HG03135 (cell line): ENCODE data around the gene GRM2.

Experiments used
- ATAC-seq: cut with Tn5 transposase; IDR thresholded peaks from one replicate; pipeline ENCODE4 v1.9.1; 2021; ENCODE audit warnings: mild to moderate bottlenecking, moderate library complexity; ENCODE audit not compliant: unreplicated experiment

The GRM2 gene

DNA sequence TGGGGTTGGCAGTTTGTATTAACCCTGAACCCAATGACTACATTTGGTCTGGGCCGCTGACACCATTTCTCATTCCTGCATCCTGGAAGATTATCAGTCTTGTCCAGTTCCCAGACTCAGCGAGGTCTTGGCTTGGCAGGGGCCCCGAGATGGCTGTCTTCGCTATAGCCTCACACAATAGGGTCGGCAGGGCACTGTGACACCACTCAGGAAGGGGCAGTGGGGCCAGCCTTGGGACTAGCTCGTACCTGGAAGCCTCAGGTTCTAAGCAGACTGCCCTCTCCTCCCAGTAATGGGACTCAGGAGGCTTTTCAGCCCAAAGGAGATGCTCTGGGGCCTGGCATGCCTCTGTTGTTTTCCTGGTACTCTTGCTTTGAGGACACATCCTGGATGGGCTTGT is 26.7 kb upstream of the GRM2 start:
- no peak for ATAC-seq

DNA sequence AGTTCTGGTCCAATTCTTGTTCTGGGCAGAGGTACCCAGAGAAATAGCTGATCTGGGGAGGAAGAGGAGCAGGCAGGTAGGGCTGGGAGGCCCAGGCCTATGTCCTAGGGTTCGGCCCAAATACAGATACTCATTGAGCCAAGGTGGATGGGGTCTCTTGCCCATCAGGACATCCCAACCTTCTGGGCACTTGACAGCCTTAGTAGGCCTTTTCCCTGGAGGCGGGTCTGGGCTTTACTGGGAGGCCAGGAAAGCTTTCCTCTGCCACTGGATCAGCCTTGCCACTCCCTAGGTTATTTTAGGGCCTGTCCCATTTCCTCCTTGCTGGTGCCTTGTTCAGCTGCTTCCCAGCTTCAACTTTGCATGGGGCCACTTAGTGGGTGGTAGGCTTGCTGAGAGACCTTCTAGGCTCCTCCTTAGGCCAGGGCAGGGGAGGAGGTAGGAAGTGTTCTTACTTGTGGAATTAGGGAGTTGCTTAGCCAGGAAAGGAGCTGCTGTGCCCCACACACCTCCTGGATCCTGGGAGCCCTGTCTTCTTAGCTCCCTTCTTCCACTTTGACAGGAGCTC is 26.1 kb upstream of the GRM2 start:
- ATAC-seq, result no peak

DNA sequence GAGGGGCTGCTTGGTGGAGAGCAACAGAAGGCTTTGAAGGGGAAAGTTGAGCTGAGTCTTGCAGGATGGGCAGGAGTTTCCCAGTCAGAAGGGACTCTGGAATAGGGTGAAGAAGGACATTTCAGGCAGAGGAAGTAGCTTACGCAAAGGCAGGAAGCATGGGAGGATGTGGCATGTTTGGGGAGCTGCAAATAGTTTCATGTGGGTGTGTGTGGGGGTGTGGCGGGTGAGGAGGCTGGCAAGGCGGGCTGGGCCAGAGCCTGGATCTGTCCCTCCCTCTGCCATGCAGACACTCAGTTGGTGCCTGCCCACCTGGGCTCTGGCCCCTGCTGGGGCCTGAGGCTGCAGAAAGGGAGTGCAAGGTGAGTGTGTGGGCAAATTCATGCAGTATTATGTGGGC is 25.4 kb upstream of the GRM2 start:
- ATAC-seq, result no peak

DNA sequence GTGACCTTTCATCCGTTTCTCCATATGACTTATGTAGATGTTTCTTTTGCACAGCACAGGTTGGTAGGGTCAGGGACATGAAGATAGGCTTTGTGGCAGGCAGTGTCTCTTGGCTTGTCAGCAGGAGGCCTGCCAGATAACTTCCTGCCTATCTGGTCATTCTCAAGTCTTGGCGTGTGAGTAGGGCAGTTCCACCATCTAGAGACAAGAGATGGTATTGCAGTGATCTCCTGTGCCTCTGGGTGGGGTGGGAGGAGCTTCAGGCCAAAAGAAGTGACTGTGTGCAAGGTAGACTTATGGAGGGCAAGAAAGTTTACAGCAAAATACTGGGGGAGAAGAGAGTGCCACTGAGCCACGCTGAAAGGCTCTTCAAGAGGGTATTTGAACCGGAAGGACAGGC is 24.8 kb upstream of the GRM2 start:
- peak; percentile 76 for ATAC-seq

DNA sequence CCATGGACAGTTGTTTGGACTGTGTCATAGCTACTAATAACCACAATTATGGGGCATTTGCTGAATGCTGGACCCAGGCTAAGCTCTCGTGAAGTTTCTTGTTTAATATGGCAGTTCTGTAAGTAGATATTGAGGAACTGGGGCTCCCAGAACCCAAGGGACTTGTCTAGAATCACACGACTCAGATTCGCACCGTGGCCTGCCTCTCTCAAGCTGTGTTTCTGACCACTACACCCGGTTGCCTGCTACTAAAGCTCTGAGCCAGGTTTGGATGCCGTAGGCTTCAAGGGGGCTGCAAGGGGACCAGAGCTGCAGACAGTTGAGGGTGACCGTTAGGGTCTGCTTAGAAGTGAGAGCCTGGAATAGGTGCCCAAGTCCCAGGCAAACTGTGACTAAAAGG is 24.3 kb upstream of the GRM2 start:
- ATAC-seq, result no peak

DNA sequence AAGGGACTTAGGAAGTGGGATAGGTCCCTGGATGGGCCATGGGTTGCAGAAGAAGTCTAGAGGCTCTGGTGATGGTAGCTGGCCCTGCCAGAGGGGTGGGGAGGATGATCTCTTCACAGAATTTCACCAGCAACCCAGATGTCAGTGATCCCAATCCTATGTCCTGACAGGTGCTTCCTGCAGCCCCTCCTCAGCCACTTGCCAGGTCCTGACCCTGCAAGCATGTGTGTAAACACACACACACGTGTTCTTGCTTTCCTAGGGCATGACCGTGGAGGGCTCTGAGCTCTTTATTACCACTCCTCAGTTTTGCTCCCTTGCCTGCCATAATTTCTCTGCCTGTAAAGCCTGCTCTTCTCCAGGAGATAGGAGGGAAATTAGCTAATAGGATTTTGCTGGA is 23.3 kb upstream of the GRM2 start:
- no peak for ATAC-seq

DNA sequence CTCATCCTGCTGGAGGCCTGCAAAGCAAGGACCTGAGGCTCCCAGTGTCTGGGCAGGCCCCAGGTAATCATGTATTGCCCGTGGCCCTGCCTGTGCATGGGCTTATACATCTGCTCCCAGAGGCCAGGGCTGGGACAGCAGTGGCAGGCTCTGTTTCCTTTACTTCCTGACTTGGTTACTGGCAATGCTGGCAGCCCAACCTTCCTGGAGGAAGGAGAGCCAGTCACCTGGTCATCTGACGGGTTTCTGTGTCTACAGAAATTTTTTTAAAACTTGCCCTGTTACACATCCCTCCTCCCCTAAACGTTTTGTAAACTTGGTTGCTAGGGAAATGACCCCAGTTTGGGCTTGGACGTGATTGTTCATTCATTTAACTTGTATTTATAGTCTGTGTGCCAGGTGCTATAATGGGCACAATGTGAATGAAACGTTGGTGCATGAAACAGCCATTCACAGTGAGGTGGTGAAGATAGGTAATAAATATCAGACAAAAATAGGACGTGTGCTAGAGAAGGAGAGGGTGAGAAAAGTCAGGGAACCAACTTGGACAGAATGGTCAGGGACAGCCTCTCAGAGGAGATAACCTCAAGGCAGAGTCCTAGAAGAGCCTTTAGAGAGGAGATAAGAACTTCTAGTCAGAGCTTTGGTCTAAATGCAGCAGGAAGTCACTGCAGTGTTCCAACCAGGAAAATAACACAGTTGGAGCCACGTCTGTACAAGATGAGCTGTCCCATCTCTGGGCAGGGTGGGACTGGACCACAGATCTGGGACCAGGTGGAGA is 21.7 kb upstream of the GRM2 start:
- no peak for ATAC-seq

DNA sequence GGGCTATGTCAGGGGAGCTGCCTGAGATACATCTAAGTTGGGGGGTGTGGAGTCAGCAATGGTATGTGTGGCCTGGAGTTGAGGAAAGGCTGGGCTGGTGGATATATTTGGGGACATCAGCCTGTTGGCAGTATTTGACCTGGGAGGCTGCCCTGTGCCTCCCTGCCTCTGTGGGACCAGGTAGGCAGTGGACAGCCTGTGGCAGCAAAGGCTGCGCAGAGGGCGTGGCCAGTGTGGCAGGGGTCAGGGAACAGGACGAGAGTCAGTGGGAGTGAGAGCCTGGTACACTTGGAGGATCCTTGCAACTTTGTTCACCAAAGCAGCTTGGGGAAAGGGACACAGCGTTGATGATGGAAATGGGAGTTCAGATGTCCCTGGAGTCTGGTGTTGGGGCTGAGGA is 20.8 kb upstream of the GRM2 start:
- ATAC-seq, result no peak

DNA sequence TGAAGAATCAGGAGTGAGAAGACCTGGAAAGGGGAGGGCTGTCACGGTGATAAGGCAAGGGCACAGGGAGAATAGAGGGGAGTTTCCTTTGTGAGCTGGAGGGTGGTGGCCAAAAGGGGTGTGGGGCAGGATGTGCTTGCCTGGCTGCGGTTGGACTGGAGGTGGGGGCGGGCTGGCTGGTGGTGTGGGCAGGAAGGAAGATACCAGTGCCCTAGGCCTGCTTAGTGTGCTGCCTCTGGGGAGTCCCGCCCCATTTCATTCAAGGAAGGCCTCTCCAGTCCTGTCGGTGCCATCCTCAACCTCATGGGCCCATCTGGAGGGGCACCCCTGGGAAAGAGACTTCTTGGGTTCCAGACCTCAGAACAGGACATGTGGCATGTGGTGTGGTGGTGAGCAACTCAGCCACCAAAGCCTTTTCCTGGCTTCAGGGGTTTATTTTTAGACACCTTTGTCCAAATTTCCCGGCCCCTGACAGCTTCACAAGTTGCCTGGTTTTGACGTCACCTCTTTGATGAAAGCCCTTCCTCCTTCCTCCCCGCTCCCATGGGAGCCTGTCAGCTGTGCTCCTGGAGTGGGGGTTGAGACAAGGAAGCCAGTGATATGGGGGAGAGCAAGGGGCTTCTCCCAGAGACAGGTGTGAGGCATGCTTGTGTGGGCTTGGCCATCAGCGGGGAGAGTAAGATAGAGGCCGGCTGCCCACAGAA is 20.2 kb upstream of the GRM2 start:
- no peak for ATAC-seq

DNA sequence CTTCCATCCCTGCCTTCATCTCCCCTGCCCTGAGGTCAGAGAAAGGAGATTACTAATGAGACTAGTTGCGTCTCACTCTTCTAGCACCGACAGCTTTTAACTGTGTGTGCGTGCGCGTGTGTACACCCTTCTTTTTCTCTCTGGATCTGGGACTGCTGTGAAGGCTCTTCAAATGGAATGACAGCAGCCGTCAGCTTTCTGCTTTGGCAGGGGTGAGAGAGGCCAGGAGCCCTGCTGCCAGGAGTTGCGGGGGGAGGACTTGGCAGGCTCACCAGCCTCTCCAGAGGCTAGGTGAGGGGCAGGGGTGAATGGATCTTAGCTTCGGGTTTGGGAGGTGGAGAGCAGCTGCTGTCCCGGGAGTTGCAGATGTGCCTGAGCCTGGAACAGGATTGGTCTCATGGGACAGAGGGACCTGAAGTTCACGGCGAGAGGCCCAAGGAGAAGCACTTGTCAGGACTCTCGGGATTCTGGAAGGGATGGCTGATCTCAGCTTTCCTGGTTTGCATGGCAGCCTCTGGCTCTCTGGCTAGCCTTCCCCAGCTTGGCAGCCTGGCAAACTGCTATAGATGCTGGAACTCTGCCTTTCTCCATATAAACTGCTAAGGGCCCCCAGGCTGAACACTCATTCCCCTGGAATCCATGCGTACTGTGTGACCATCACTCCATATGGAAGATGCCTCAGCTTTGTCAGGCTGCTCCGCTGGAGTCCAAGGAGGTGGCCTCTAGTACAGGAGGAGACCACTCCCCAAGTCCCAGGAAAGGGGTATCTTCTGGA is 19.2 kb upstream of the GRM2 start:
- ATAC-seq, result no peak

DNA sequence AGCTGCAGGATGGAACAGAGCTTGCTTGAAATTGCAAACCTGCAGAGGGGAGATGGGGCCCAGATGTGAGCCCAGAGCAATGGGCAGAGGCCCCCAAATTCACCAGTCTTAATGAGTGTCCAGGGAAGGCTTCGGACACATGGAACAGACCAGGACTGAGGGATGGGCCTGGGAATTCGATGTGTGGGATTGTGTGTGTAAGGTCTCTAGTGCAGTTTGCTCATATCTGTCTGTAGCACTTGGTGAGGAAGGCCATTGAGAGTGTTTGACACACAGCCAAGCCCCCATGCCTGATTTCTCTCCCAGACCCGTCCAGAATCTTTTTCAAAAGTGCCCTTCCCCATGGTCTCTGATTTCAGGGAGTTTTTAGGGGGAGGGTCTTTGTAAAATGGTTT is 18.7 kb upstream of the GRM2 start:
- no peak for ATAC-seq

DNA sequence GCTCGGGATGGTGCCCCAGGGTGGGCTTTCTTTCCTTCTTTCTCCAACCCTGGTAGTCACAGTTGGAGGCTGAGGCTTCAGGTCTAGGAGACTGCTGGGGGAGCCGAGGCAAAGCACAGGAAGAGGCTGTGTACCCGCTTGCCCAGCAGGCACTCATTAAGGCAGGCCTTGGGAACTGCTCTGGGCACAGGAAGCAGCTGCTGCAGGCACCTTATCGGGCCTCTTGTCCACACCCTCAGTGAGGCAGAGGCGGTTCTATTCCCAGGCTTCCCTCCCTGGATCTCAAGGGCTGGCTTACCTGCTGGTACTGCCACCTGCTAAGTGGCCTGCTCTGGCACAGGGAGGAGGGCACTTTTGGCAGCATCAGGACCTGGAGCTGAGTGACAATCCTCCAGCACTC is 15.8 kb upstream of the GRM2 start:
- ATAC-seq, result no peak

DNA sequence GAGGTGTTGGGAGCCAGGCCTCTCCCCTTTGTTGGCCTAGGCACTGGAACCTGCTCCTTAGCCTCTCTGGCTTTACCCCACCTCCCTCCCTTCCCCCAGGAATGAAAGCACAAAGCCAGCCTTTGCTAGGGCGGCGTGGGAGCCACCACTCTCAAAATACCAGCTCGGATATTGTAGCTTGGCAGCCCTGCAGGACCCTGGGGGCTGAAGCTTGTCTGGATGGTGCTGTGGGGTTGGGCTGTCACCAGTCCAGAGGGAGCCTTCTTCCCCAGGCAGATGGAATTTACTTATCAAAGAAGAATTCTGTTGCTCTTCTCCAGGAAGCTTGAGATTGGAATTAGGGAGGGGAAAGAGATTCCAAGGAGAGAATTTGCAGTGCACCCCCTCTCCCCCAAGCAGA is 14.9 kb upstream of the GRM2 start:
- no peak for ATAC-seq

DNA sequence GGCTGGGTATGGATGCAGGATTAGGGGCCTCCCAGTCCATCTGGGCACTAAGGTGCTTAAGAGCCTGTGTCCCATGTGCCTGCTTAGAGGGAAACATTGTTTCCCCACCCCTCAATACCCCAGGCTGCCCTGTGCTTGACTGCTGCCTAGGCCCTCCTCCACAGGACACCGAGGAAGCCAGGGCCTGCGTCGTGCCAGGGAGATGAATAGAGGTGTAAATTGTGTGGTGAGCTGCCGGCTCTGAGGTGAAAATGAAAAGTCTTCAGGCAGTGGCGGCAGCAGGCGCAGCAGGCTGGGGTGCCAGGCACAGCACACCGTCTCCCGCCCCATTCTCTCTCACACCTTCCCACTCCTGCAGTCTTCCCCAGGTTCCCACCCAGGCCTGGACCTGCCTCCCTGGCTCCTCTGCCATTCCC is 13.9 kb upstream of the GRM2 start:
- ATAC-seq, result no peak

DNA sequence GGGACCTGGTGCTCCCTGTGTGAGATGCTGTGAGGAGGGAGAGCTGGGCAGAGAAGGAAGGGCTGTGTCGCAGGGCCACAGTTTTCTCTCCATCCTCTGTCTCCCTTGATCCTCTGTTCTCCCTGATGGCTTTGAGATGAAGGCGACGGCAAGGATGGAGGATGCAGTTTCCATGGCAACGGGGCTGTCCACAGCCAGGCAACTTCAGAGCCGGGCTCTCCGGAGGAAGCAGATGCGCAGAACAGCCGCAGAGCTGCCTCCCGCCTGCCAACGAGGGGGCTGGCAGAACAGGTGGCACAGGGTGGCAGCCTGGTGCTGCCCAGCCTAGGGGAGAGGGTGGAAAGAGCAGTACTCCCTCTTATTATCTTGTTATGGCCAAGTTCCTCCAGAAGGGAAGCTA is 9.9 kb upstream of the GRM2 start:
- ATAC-seq, result no peak

DNA sequence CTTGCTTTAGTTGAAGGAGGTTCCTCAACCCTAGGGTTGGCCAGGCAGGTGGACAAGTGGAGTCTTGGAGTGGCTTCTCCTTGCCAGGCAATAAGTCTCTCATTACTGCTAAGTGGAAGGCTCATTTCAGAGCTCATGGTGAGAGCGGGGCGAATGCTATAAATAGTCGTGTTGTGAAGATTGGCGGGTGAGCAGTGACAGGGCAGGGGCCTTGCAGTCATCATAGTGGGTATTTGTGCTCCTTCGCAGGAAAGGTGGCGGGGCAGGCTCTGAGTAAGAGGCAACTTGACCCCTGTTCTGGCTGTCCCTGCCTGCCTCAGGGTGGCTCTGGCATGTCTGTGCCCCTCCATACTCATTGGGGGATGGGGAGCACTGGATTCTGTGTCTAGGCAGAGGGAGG is 8.7 kb upstream of the GRM2 start:
- ATAC-seq, result no peak

DNA sequence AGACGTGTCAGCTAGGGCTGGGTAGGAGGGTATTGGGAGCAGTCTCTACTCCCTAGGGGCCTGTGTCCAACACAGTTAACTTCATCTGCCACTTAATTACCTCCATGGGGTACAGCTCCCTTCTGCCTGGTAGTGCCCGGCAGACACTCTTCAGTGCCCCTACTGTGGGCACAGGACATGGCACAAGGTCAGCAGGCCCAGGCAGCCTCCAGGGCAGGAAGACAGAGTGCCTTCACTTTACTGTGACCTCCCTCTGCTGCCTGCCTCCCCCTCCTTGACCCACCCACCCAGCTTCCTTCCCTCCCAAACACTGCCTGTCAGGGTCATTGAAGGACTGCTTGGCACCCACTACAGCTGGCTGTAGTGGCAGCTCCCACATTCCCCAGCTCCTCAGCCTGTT is 6.5 kb upstream of the GRM2 start:
- ATAC-seq, result no peak

DNA sequence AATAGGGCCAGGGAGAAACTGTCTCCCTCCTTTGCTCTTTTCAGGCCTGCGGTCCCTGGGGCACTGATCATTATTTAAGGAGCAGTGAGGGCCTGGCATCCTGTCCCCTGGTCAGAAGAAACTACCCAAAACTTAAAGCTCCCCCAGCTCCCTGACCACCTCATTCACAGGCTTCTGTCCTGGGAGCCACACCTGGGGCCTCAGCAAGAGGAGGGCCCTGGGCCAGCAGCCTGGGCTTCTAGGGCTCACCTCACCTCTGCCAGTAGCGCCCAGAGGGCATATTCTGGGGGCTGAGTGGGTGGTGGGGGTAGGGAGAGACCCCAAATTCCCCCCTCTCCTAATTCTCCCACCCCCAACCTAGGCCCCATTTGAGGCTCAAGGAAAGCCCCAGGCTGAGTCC is 4.7 kb upstream of the GRM2 start:
- ATAC-seq, result no peak

DNA sequence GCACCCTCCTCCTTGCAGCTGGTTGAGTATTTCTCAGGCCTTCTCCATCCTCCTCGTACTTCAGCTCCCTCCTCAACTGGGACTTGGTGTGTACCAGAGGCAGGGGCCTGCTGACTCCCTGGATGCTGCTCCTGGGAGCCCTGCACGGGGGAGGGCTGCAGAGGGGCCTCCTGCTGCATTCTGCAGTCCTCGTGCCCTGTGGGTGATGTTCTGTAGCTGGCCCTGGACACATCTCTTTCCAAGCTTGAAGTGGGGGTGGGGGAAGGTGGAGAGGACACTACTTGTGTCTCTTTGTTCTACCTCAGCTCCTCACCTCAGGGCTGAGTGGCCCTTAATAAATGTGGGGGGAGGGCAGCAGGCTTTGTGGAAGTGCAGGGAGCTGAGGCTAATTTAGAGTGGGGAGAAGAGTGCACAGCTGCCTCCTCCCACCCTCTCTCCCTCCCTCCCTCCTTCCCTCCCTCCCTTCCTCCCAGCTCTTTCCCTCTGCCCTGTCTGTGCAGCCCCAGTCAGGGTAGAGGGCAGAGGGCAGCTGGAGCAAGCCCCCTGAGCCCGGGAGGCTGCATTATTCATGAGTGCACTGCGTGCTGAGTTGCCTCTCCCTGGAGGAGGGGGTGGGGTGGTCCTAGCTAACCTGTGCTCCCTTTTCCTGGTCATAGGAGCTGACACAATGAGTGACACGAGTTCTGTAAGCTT is 3.7 kb upstream of the GRM2 start:
- ATAC-seq, result no peak

DNA sequence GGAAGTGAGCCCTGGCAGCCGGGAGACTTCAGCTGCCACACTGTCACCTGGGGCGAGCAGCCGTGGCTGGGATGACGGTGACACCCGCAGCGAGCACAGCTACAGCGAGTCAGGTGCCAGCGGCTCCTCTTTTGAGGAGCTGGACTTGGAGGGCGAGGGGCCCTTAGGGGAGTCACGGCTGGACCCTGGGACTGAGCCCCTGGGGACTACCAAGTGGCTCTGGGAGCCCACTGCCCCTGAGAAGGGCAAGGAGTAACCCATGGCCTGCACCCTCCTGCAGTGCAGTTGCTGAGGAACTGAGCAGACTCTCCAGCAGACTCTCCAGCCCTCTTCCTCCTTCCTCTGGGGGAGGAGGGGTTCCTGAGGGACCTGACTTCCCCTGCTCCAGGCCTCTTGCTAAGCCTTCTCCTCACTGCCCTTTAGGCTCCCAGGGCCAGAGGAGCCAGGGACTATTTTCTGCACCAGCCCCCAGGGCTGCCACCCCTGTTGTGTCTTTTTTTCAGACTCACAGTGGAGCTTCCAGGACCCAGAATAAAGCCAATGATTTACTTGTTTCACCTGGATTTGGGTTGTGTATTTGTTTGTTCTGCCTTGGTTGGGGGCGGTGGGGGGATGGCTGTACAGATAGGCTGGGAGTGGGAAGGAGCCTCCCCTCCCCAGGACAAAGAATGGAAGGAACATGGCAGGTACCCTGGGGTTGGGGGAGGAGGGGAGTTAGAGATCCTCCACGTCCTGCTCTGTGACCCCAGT is 2.9 kb upstream of the GRM2 start:
- ATAC-seq, result no peak
